ENCODE data around the gene RPL13.
A peak's percentile ranks its signal among the peaks of the same experiment; 100 is the strongest.
"Not testable (repeated sequence)": the region's sequence is repeated elsewhere in the genome, so short reads cannot be mapped to it uniquely, and the experiment has no call there.

The RPL13 gene

GRCh38 chr16:89563639-89564392 lies 3.3 kb downstream of the RPL13 start:
- no peak for DNase-seq (ENCODE audit: low read depth in 2 of 2)

- no peak for DNase-seq (ENCODE audit: low read depth in 2 of 2)
Measured at GRCh38 chr16:89564476-89565255, 4.2 kb downstream of the RPL13 start.

GRCh38 chr16:89565256-89565505 lies 4.7 kb downstream of the RPL13 start:
- DNase-seq (ENCODE audit: low read depth in 2 of 2): no peak

- DNase-seq (ENCODE audit: low read depth in 2 of 2): no peak
Measured at GRCh38 chr16:89565506-89566372, 5.3 kb downstream of the RPL13 start.

- DNase-seq (ENCODE audit: low read depth in 2 of 2): no peak
Measured at GRCh38 chr16:89567656-89568594, 7.4 kb downstream of the RPL13 start.

- no peak for DNase-seq (ENCODE audit: low read depth in 2 of 2)
Measured at GRCh38 chr16:89569506-89570341, 9.2 kb downstream of the RPL13 start.

GRCh38 chr16:89570342-89570923 lies 10.0 kb downstream of the RPL13 start:
- no peak for DNase-seq (ENCODE audit: low read depth in 2 of 2)

GRCh38 chr16:89570983-89571598 lies 10.6 kb downstream of the RPL13 start:
- not testable (repeated sequence) for DNase-seq (ENCODE audit: low read depth in 2 of 2)

GRCh38 chr16:89571636-89572035 lies 11.2 kb downstream of the RPL13 start:
- DNase-seq (ENCODE audit: low read depth in 2 of 2): no peak

GRCh38 chr16:89572073-89572484 lies 11.6 kb downstream of the RPL13 start:
- no peak for DNase-seq (ENCODE audit: low read depth in 2 of 2)

- DNase-seq (ENCODE audit: low read depth in 2 of 2): no peak
Measured at GRCh38 chr16:89572485-89573205, 12.2 kb downstream of the RPL13 start.

GRCh38 chr16:89573826-89574680 lies 13.6 kb downstream of the RPL13 start:
- no peak for DNase-seq (ENCODE audit: low read depth in 2 of 2)

- peak in 1 of 2 experiments; percentile 34 for DNase-seq (ENCODE audit: low read depth in 2 of 2)
Measured at GRCh38 chr16:89574681-89575246, 14.3 kb downstream of the RPL13 start.

- DNase-seq (ENCODE audit: low read depth in 2 of 2): no peak
Measured at GRCh38 chr16:89575247-89576152, 15.0 kb downstream of the RPL13 start, which contains the start of gene CPNE7. TSS of gene CPNE7 (plus strand) at chr16:89575758. CDS start at chr16:89575898, 140 bp downstream.

GRCh38 chr16:89576153-89577054 lies 15.9 kb downstream of the RPL13 start:
- no peak for DNase-seq (ENCODE audit: low read depth in 2 of 2)

Data from fibroblast of skin of left quadriceps (primary cell).